ENCODE measurements around the gene INO80D.

Gene INO80D

DNA sequence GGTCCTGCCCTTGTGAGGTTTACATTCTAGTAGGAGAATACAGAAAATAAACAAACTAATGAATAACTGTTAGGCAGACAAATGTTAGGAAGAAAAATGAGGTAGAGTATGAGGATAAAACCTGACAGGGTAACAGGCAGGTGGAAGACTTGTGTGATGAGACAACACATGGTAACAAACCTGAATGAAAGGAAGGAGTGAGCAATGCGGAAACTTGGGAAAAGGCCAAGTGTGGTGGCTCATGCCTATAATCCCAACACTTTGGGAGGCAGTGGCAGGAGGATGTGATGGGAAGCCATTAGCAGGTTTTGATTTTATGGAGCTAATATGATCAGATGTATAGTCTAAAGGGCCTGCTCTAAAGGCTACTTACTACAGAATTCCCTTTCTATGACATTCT, 74.2 kb downstream of the INO80D start (continued):
- TF ChIP-seq, protein P1, sequence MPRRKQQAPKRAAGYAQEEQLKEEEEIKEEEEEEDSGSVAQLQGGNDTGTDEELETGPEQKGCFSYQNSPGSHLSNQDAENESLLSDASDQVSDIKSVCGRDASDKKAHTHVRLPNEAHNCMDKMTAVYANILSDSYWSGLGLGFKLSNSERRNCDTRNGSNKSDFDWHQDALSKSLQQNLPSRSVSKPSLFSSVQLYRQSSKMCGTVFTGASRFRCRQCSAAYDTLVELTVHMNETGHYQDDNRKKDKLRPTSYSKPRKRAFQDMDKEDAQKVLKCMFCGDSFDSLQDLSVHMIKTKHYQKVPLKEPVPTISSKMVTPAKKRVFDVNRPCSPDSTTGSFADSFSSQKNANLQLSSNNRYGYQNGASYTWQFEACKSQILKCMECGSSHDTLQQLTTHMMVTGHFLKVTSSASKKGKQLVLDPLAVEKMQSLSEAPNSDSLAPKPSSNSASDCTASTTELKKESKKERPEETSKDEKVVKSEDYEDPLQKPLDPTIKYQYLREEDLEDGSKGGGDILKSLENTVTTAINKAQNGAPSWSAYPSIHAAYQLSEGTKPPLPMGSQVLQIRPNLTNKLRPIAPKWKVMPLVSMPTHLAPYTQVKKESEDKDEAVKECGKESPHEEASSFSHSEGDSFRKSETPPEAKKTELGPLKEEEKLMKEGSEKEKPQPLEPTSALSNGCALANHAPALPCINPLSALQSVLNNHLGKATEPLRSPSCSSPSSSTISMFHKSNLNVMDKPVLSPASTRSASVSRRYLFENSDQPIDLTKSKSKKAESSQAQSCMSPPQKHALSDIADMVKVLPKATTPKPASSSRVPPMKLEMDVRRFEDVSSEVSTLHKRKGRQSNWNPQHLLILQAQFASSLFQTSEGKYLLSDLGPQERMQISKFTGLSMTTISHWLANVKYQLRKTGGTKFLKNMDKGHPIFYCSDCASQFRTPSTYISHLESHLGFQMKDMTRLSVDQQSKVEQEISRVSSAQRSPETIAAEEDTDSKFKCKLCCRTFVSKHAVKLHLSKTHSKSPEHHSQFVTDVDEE (CRISPR knock-in tag; IDR thresholded peaks at IDR 0.05), result no peak
- TF ChIP-seq, protein P2, sequence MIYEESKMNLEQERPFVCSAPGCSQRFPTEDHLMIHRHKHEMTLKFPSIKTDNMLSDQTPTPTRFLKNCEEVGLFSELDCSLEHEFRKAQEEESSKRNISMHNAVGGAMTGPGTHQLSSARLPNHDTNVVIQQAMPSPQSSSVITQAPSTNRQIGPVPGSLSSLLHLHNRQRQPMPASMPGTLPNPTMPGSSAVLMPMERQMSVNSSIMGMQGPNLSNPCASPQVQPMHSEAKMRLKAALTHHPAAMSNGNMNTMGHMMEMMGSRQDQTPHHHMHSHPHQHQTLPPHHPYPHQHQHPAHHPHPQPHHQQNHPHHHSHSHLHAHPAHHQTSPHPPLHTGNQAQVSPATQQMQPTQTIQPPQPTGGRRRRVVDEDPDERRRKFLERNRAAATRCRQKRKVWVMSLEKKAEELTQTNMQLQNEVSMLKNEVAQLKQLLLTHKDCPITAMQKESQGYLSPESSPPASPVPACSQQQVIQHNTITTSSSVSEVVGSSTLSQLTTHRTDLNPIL (CRISPR knock-in tag; IDR thresholded peaks at IDR 0.05; ENCODE audit: low read depth), result no peak

DNA sequence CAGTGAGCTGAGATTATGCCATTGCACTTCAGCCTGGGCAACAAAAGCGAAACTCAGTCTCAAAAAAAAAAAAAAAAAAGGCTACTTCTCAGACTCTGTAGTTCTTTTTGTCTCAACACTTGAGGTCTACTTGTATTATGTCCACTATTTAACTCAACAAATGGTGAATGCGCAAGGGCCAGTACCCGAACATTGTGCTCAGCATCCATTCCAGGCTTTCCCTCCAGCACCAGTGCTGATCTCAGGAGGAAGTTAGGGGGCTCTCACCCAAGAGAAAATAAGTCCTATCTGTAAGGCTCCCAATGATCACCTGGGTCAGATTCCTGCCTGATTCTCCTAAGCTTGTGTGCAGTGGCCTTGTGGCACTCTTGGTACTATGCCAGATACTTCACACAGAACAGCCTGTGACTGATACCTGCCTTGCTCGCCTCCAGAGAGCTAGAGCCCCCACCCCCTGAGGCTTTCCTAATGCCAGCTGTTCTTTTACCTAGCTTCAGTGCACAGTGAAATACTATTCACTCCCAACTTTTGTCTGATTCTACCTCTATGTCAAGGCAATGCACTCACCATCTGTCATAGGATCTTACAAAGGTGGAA, 74.9 kb downstream of the INO80D start:
- ATAC-seq, result no peak
- no peak for TF ChIP-seq ZFP30 (CRISPR knock-in tag; IDR thresholded peaks at IDR 0.05)
- TF ChIP-seq, protein P3, sequence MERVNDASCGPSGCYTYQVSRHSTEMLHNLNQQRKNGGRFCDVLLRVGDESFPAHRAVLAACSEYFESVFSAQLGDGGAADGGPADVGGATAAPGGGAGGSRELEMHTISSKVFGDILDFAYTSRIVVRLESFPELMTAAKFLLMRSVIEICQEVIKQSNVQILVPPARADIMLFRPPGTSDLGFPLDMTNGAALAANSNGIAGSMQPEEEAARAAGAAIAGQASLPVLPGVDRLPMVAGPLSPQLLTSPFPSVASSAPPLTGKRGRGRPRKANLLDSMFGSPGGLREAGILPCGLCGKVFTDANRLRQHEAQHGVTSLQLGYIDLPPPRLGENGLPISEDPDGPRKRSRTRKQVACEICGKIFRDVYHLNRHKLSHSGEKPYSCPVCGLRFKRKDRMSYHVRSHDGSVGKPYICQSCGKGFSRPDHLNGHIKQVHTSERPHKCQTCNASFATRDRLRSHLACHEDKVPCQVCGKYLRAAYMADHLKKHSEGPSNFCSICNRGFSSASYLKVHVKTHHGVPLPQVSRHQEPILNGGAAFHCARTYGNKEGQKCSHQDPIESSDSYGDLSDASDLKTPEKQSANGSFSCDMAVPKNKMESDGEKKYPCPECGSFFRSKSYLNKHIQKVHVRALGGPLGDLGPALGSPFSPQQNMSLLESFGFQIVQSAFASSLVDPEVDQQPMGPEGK (CRISPR knock-in tag; IDR thresholded peaks at IDR 0.05; ENCODE audit: borderline replicate concordance), result no peak

DNA sequence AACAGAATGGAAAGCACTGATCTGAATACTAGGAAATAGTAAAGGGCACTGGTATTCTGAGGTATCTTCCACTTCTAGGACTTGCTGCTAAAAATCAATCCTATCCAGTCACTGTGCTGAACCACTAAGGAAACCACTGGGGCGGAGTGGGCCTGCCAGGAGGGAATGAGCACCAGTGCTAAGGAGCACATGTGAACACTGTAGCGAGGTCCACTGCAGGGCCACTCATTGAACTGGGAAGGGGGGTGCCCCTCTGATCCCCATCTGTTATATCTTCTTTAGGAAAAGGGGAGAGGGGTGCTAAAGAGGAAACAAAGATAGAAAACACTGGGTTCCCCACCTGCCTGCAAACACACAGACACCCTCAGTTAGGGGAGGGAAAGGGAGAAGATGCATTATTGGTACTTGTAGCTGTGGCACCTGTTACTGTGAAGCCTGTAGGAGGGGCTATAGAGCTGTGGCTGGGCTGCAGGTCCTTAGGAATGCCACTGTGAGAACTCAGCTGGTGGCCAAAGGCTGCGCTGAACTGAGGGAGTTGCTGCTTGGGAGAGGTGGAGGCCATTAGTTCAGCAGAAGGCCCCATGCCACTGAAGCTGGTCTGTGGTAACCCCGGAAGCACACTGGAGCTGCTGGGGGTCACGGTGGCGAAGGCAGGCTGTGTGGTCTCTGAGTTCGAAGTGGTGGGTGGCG, 81.8 kb downstream of the INO80D start:
- TF ChIP-seq, protein P4, sequence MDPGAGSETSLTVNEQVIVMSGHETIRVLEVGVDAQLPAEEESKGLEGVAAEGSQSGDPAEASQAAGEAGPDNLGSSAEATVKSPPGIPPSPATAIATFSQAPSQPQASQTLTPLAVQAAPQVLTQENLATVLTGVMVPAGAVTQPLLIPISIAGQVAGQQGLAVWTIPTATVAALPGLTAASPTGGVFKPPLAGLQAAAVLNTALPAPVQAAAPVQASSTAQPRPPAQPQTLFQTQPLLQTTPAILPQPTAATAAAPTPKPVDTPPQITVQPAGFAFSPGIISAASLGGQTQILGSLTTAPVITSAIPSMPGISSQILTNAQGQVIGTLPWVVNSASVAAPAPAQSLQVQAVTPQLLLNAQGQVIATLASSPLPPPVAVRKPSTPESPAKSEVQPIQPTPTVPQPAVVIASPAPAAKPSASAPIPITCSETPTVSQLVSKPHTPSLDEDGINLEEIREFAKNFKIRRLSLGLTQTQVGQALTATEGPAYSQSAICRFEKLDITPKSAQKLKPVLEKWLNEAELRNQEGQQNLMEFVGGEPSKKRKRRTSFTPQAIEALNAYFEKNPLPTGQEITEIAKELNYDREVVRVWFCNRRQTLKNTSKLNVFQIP (CRISPR knock-in tag; IDR thresholded peaks at IDR 0.05; ENCODE audit: borderline replicate concordance, low read depth), result no peak
- TF ChIP-seq ZNF8 (CRISPR knock-in tag; IDR thresholded peaks at IDR 0.05) (no peak), CSDC2 (CRISPR knock-in tag; IDR thresholded peaks at IDR 0.05) (no peak), ZNF565 (CRISPR knock-in tag; conservative IDR thresholded peaks at IDR 0.05; ENCODE audit: low read depth) (no peak), ARNTL (CRISPR knock-in tag; IDR thresholded peaks at IDR 0.05; ENCODE audit: borderline replicate concordance, low read depth) (no peak)
- TF ChIP-seq, protein P5, sequence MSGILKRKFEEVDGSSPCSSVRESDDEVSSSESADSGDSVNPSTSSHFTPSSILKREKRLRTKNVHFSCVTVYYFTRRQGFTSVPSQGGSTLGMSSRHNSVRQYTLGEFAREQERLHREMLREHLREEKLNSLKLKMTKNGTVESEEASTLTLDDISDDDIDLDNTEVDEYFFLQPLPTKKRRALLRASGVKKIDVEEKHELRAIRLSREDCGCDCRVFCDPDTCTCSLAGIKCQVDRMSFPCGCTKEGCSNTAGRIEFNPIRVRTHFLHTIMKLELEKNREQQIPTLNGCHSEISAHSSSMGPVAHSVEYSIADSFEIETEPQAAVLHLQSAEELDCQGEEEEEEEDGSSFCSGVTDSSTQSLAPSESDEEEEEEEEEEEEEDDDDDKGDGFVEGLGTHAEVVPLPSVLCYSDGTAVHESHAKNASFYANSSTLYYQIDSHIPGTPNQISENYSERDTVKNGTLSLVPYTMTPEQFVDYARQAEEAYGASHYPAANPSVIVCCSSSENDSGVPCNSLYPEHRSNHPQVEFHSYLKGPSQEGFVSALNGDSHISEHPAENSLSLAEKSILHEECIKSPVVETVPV (CRISPR knock-in tag; IDR thresholded peaks at IDR 0.05), result no peak
- TF ChIP-seq, protein P1 (CRISPR knock-in tag; IDR thresholded peaks at IDR 0.05), result no peak
- peak; percentile 87 for ATAC-seq

DNA sequence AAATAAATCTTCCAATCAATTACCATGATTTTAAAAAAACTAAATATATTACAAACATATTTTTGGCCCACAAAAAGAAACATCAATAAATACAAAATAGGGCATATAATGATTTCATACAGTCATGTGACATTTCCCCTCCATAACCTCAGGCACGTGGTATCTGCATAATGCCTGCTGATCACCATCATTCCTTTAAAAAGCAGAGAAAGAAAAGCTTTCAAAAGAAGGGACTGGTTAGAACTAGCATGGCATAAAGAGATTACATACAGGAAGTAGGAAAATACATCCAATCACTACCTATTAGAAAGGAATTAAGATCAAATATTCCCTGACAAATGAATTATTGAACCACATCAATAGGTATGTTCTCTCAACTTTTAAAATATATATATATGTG, 83.5 kb downstream of the INO80D start:
- TF ChIP-seq, protein P3 (CRISPR knock-in tag; IDR thresholded peaks at IDR 0.05; ENCODE audit: borderline replicate concordance), result no peak
- no peak for TF ChIP-seq BACH2 (CRISPR knock-in tag; IDR thresholded peaks at IDR 0.05; ENCODE audit: borderline replicate concordance)
- TF ChIP-seq ZC3H10 (CRISPR knock-in tag; IDR thresholded peaks at IDR 0.05), result no peak
- no peak for ATAC-seq

Data from SK-N-SH treated with all-trans-retinoic acid at 6 μM for 48 hours (cell line).